Measurements from ENCODE around the gene ATG9B. TPM values are rescaled to one million over a fixed set of nuclear protein-coding genes. Genes with fewer than 3 reads are reported as not detected.

ATG9B gene
- total and polyA plus RNA-seq, 9 of the 15 experiments (the other 6 are each of a cell fraction or from before 2014, with no cell fraction given), result 0.29 to 8.0 (median 2.1) TPM

GRCh38 chr7:151025924-151026671 is 1.8 kb upstream of the ATG9B start (continued):
- TF ChIP-seq CSDE1 (IDR thresholded peaks at IDR 0.05) (no peak), PKNOX1 (IDR thresholded peaks at IDR 0.05) (peak; percentile 27; the same call in 1 of the 2 replicates), HNRNPK (IDR thresholded peaks at IDR 0.05; ENCODE audit: low read depth, low read length, poor library complexity, severe bottlenecking) (no peak), MAFK (IDR thresholded peaks at IDR 0.05; ENCODE audit: low read length) (peak; percentile 66), FOXA3 (CRISPR knock-in tag; conservative IDR thresholded peaks at IDR 0.05 in 1 of 2, IDR thresholded peaks at IDR 0.05 in 1 of 2) (0 out of 4 replicates have a peak, but pooled peaks of 1 of the 2 experiments have one; percentile 45), PHTF2 (CRISPR knock-in tag; IDR thresholded peaks at IDR 0.05) (no peak), NFATC3 (IDR thresholded peaks at IDR 0.05) (0 out of 2 replicates have a peak, but pooled peaks have one; percentile 7), IRF9 (tag; IDR thresholded peaks at IDR 0.05) (peak; percentile 9; the same call in 1 of the 2 replicates), GABPA (tag; conservative IDR thresholded peaks at IDR 0.05; ENCODE audit: low read depth) (no peak), TOE1 (IDR thresholded peaks at IDR 0.05; ENCODE audit: borderline replicate concordance) (no peak), TOE1 (CRISPR knock-in tag; IDR thresholded peaks at IDR 0.05; ENCODE audit: borderline replicate concordance, low read depth) (no peak)
